Caco-2 (cell line): ENCODE results near the gene TTC28. TPM values are rescaled to one million over a fixed set of nuclear protein-coding genes. Genes with fewer than 3 reads are reported as not detected.

Experiments used
- BruUV-seq: library from RNA; stranded (reverse); fragments of 400-500 nt; replicated peaks from 2 replicates; lab custom pipeline; 2021; lab: Mats Ljungman, UMichigan
- CTCF ChIA-PET: fragments of 300-600 bp; sonication (Branson Sonifier 250); formaldehyde crosslinking; loops from one replicate; lab custom pipeline; 2022; ENCODE audit warnings: antibody characterized with exemption; lab: Charles Lee
- POLR2A ChIA-PET: fragments of 300-600 bp; sonication (Branson Sonifier 250); formaldehyde crosslinking; loops from one replicate; lab custom pipeline; 2022; ENCODE audit warnings: antibody characterized with exemption; lab: Charles Lee
- DNase-seq, 2 experiments: peaks; one replicate each; pipeline versions ENCODE4 v3.0.0 to v3.0.0-alpha.2; 2020 to 2022
- H3K27me3 ChIP-seq: replicated peaks from 2 replicates; pipeline ENCODE4 v1.6.0; 2011; ENCODE audit warnings: low read length; ENCODE audit not compliant: control insufficient read depth, insufficient read depth
- H3K36me3 ChIP-seq: 2 replicates; pipeline ENCODE4 v1.5.1; 2011; ENCODE audit warnings: low read length; ENCODE audit not compliant: control insufficient read depth, insufficient read depth
- H3K4me1 ChIP-seq: fragments of 250-450 bp; sonication (Bioruptor Pico); 2 replicates; pipeline ENCODE4 v1.5.1; 2020; ENCODE audit warnings: mild to moderate bottlenecking
- H3K4me3 ChIP-seq: 2 replicates; pipeline ENCODE4 v1.5.1; 2011; ENCODE audit warnings: low read depth, mild to moderate bottlenecking, control low read depth, low read length
- H3K9me3 ChIP-seq: fragments of 250-450 bp; sonication (Bioruptor Pico); 2 replicates; pipeline ENCODE4 v1.5.1; 2020; ENCODE audit warnings: mild to moderate bottlenecking, moderate library complexity
- H3K27ac Mint-ChIP-seq: one replicate; pipeline ENCODE4 v1.8.0; 2022; ENCODE audit warnings: mixed read lengths; ENCODE audit not compliant: unreplicated experiment
- H3K27me3 Mint-ChIP-seq: one replicate; pipeline ENCODE4 v1.8.0; 2022; ENCODE audit warnings: mixed read lengths; ENCODE audit not compliant: insufficient read depth, unreplicated experiment
- H3K36me3 Mint-ChIP-seq: one replicate; pipeline ENCODE4 v1.8.0; 2022; ENCODE audit warnings: mild to moderate bottlenecking, mixed read lengths; ENCODE audit not compliant: insufficient read depth, unreplicated experiment
- H3K4me1 Mint-ChIP-seq: one replicate; pipeline ENCODE4 v1.8.0; 2022; ENCODE audit warnings: low read depth, mixed read lengths; ENCODE audit not compliant: unreplicated experiment
- H3K4me3 Mint-ChIP-seq: one replicate; pipeline ENCODE4 v1.8.0; 2022; ENCODE audit warnings: mild to moderate bottlenecking, moderate library complexity, mixed read lengths; ENCODE audit not compliant: unreplicated experiment
- H3K9me3 Mint-ChIP-seq: one replicate; pipeline ENCODE4 v1.8.0; 2022; ENCODE audit warnings: mixed read lengths; ENCODE audit not compliant: unreplicated experiment
- CTCF ChIP-seq, 2 experiments: fragments of 200-600 bp in 1 of 2; IDR thresholded peaks; 1 replicate in 1 of 2; 2 replicates in 1 of 2; pipeline versions ENCODE4 v1.5.1 to v1.8.0; 2011 to 2022; ENCODE audit warnings: antibody characterized with exemption in 1 of 2, control low read depth in 1 of 2, inconsistent platforms in 1 of 2, low read depth in 1 of 2, low read length in 1 of 2, mild to moderate bottlenecking in 1 of 2, moderate library complexity in 1 of 2; ENCODE audit not compliant: insufficient read depth in 1 of 2, severe bottlenecking in 1 of 2, unreplicated experiment in 1 of 2
- intact Hi-C: fragments of 100-400 bp; cut with micrococcal nuclease; formaldehyde crosslinking; loops from one replicate; pipeline ENCODE4 v1.10.0; 2022; ENCODE audit not compliant: unreplicated experiment
- total RNA-seq: library from RNA; stranded (reverse); gene quantifications from 2 replicates; pipeline ENCODE4 v1.2.3, GENCODE V29; 2022

TTC28 gene
- total RNA-seq, 1 experiment from 2014 or later, result 12.0 TPM

- no peaks in the 10 kb centered on the region for H3K27me3 Mint-ChIP-seq
- Histone ChIP-seq H3K36me3 (no peaks in the 10 kb centered on the region), H3K27me3 (no peaks in the 10 kb centered on the region), H3K4me1 (no peaks in the 10 kb centered on the region), H3K9me3 (peaks cover 7% of the 10 kb centered on the region; the same call in 1 of the 2 replicates), H3K4me3 (no peak overlapping the region)
- intact Hi-C loops, result no loop called here
- no peak for DNase-seq
- peaks cover 4% of the 10 kb centered on the region for H3K36me3 Mint-ChIP-seq
- H3K27ac Mint-ChIP-seq, result no peak overlapping the region
- peaks cover 12% of the 10 kb centered on the region for H3K9me3 Mint-ChIP-seq
- TF ChIP-seq CTCF (IDR thresholded peaks at IDR 0.05; ENCODE audit: insufficient read depth in 1 of 2, low read depth in 1 of 2, low read length in 1 of 2, severe bottlenecking in 1 of 2, unreplicated experiment in 1 of 2), result no peak
- POLR2A ChIA-PET, result no interaction called here
- BruUV-seq, result no TSS peak
- H3K4me3 Mint-ChIP-seq, result no peak overlapping the region
- H3K4me1 Mint-ChIP-seq, result no peaks in the 10 kb centered on the region
- CTCF ChIA-PET, result no interaction called here
These were observed 318.7 kb downstream of the TTC28 start for GRCh38 chr22:28360939-28361338.

DNA sequence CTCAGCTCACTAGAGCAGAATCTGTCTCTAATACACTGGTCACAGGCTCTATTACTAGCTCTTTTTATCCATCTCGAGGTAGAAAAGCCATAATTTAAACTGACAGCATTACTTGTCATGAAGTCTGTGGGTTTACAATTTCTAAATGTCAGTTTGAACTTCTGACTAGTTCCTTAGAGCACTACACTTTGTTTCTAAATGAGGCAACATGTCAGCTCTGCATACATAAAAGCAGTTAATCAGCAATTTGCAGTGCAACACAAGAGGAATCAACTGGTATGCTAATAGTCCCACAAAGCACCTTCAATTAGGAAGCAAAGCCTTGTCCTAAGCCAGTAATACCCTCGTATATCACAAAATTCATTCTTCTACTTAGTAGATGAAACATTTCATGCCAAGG lies 321.3 kb downstream of the TTC28 start:
- Mint-ChIP-seq H3K27me3 (peaks cover 2% of the 10 kb centered on the region), H3K36me3 (peaks cover 4% of the 10 kb centered on the region), H3K9me3 (peaks cover 12% of the 10 kb centered on the region), H3K4me1 (no peaks in the 10 kb centered on the region), H3K4me3 (no peak overlapping the region), H3K27ac (no peak overlapping the region)
- DNase-seq, result no peak
- no peak overlapping the region for H3K4me3 ChIP-seq
- H3K9me3 ChIP-seq, result peaks cover 5% of the 10 kb centered on the region; the same call in 1 of the 2 replicates
- intact Hi-C loops, result no loop called here
- H3K27me3 ChIP-seq, result no peaks in the 10 kb centered on the region
- BruUV-seq, result no TSS peak
- no peak for TF ChIP-seq CTCF (IDR thresholded peaks at IDR 0.05; ENCODE audit: insufficient read depth in 1 of 2, low read depth in 1 of 2, low read length in 1 of 2, severe bottlenecking in 1 of 2, unreplicated experiment in 1 of 2)
- H3K4me1 ChIP-seq, result no peaks in the 10 kb centered on the region
- POLR2A ChIA-PET, result no interaction called here
- H3K36me3 ChIP-seq, result no peaks in the 10 kb centered on the region
- CTCF ChIA-PET, result no interaction called here

- Mint-ChIP-seq H3K4me3 (no peak overlapping the region), H3K27ac (no peak overlapping the region), H3K36me3 (no peaks in the 10 kb centered on the region), H3K27me3 (peaks cover 7% of the 10 kb centered on the region), H3K9me3 (peaks cover 4% of the 10 kb centered on the region), H3K4me1 (no peaks in the 10 kb centered on the region)
- intact Hi-C loops, result no loop called here
- TF ChIP-seq CTCF (IDR thresholded peaks at IDR 0.05; ENCODE audit: insufficient read depth in 1 of 2, low read depth in 1 of 2, low read length in 1 of 2, severe bottlenecking in 1 of 2, unreplicated experiment in 1 of 2), result no peak
- Histone ChIP-seq H3K4me3 (no peak overlapping the region), H3K4me1 (no peaks in the 10 kb centered on the region), H3K36me3 (no peaks in the 10 kb centered on the region), H3K9me3 (no peaks in the 10 kb centered on the region), H3K27me3 (no peaks in the 10 kb centered on the region)
- DNase-seq, result no peak
- ChIA-PET POLR2A (no interaction called here), CTCF (no interaction called here)
- BruUV-seq, result no TSS peak
These were observed 322.4 kb downstream of the TTC28 start for GRCh38 chr22:28357193-28357592.
